ENCODE results near the gene MCM6.

The MCM6 gene

DNA sequence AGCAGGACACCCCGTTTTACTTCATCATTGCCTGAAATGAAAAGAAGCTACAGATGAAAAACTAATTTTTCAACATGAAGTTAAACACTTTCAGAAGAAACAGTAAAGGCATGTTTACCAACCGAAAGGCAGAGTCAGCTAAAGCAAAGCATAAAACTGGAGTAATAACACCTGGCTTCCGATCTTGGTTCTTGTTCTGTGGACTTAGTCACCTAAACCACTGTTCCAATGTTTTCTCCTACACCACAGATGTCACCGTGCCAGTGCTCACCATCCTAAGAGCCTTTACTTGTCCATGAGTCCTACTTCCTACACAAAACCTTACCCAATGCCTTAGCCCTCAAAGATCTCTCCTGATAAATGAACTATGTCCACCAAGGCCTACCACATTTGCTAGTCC is 13.5 kb downstream of the MCM6 start:
- no peak for DNase-seq

DNA sequence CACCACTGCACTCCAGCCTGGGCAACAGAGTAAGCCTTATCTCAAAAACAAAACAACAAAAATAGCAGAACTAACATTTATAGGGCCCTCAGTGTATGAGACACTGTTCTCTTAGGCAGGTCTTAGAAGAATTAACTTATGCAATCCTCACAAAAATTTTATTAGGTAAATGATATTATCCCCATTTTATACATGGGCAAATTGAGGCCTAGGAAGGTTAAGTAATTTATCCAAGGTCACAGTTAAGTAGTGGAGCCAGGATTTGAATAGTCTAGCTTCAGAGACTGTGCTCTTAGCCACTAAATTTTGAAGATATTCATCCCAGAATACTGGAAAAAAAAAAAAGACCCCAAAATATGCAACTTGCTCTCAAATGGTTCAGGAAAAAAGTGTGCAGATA is 22.8 kb downstream of the MCM6 start:
- no peak for DNase-seq

DNA sequence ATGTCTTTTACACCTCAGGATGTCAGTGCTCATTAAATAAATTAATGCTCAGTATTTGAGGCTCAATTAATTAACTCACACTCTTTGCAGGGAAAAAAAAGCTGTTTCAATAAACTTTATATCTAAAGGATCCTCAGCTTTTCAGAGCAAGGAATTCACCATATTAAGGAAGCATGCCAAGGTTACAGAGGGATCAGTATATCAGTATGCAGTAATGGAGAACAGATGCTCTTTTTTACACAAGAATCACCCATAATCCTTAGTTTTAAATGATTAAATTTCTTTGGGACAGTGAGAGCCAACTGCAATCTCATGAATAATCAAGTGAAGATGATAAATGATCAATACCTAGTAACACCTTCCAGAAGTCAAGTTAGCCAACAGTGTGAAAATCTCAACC is 24.4 kb downstream of the MCM6 start:
- no peak for DNase-seq

DNA sequence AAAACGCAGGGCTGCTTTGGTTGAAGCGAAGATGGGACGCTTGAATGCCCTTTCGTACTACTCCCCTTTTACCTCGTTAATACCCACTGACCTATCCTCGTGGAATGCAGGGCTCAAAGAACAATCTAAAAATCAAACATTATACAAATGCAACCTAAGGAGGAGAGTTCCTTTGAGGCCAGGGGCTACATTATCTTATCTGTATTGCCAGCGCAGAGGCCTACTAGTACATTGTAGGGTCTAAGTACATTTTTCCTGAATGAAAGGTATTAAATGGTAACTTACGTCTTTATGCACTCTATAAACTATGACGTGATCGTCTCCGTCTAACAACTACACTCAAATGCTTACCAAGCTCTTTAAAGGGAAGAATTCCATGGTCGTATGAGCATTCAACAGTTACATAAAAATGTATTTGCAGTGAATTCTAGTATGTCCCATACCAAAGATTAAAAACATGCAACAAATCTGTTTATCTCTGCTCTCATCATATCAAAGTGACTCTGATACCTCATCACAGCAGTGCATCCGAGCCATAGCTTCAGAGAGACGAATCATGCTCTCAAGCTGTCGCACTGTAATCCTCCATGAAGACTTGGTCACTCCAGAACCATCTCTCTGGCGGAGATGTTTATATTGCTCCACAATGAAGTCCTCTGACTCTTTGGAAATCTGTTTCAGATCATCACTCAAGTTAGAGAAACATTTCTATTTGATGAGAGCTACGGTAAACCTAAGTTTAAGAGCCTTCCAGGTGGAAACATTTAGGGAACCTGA is 25.2 kb downstream of the MCM6 start:
- no peak for DNase-seq

DNA sequence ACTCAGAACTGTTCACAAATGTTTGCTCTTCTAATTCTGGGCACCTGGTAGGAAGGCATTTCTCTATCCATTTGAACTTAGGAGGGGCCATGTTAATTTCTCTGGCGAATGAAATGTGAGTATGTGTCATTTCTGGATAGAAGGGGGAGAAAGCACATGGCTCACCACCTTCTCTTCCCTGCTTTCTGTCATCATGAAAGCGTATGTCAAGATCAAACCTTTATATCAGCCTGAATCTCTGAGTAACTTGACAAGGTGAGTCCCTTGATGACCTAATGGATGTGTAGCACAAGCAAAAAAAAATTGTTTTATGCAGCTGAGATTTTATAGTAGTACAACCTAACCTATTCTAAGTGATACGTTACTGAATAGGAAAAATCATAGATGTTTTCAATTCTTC is 27.2 kb downstream of the MCM6 start:
- DNase-seq, result no peak

DNA sequence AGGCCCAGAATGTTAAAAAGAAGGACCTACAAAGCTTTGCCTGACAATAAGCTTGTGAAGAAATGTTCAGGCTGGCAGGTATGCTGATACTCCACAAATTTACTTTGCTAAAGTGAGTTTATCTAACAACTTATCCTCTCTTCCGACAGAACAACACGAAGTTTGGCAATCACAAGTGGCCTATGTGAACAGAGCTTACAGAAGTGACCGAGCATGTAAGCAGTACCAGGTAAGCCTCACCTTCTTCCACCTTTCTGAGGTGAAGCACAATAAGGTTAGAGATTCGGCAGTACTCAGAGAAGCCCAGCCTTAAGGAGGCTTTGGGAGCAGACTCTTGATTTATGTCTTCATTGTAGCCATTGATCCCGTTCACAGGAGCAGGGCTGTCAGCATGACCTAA is 30.2 kb downstream of the MCM6 start:
- DNase-seq, result no peak

DNA sequence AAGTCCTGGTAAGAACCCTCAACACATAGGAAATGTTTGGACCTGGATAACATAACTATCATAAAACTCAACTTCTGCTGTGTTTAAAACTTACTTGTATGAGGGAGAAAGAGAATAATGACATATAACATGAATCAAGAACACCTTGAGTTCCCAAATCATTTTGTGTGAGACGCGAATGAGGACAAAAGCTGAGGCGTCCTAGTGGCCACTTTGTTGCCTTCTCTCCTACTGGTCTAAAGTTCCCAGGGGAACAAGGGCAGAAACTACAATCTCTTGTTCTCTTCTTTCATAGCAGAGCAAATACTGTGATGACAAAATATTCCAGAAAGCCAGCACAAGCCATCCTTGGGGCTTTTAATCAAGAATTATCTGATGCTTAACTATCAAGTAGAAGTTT is 31.0 kb downstream of the MCM6 start:
- no peak for DNase-seq

DNA sequence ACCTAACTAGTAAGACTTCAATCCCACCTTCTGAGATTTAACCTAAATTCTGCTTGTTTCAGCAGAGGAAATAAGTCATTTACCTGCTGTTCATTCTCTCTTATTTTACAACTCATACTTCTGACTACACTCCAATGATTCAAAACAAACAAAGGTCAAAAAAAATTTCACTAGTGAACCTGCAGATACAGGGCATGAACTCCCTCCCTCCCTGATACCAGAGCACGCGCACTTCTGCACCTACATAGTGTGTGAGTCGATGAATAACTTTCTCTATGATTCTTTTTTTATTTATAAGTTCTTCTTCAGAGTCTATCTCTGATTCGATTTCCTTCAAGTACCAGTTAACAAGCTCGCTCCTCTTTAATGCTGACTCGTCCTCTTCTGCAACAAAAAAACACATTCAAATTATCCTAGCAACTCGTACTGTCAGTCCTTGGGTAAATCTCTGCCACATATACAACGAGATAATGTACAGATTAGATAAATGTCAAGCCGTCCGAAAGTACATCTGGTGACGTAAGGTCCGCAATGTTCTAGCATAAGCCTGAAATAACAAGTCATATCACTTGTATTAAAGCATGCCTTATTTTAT is 31.8 kb downstream of the MCM6 start:
- no peak for DNase-seq

DNA sequence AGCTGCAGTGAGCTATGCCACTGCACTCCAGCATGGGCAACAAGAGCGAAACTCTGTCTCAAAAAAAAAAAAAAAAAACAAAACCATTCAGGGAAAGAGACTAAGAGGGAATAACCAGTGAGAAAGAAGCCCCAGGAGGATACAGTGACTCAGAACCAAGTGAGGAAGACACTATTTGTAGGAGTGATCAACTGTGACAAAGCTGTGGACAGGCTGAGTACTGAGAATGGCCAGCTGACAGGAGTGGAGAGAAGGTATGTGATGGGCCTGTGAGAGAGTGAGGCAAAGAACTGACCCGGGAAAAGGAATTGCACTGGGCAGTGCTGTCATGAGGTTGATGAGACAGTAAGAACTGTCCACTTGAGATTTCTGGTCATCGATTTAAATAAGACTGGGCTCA is 32.6 kb downstream of the MCM6 start:
- no peak for DNase-seq

DNA sequence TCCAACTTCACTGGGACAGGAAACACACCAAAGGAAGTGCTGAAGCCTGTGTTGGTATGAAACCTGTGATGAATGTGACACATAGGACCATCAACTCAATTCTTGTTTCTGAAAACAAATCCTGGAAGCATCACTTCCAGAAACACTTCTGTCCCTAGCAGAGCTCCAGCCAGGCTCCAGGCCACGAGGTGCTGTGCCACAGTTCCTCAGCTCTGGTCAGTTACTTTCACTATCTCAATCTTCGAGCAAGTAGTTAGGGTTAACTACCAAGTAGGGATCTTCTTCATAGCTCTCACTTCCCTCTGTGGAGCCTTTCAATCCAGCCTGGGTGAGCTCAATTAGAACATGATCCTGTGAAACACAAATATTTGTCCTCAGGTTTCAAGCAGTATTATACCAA is 35.6 kb downstream of the MCM6 start:
- no peak for DNase-seq

DNA sequence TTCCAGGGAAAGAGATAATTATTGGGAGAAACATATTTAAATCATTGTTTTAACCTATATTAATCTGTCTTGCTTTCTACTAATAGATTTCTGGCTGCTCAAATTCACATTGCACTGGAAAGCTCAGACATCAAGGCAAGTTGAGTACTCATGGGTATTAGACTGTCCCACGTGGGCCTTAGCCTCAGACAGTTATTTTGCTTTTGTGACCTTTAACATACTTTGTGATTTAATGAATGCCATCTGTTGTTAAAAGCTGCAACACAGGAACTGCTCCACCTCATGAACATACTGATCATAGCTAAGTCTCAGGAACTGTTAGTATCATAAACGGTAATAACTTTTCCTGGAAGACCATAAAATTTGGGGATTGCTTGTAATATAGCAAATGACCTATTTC is 36.5 kb downstream of the MCM6 start:
- DNase-seq, result peak; percentile 5

DNA sequence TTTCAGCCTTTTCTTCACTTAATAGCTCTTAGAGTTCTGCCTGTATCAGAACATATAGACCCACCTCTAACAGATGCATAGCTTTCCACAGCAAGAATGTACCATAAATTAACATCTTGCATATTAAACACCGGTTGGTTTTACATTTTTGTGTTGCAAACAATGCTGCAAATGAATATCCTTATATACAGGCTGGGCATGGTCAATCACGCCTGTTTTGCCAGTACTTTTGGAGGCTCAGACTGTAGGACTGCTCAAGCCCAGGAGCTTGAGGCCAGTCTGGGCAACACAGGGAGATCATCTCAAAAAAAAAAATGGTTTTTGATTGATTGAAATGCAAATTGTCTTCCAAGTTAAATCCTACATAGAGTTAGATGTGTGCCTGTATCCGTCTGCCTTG is 37.7 kb downstream of the MCM6 start:
- DNase-seq, result no peak

DNA sequence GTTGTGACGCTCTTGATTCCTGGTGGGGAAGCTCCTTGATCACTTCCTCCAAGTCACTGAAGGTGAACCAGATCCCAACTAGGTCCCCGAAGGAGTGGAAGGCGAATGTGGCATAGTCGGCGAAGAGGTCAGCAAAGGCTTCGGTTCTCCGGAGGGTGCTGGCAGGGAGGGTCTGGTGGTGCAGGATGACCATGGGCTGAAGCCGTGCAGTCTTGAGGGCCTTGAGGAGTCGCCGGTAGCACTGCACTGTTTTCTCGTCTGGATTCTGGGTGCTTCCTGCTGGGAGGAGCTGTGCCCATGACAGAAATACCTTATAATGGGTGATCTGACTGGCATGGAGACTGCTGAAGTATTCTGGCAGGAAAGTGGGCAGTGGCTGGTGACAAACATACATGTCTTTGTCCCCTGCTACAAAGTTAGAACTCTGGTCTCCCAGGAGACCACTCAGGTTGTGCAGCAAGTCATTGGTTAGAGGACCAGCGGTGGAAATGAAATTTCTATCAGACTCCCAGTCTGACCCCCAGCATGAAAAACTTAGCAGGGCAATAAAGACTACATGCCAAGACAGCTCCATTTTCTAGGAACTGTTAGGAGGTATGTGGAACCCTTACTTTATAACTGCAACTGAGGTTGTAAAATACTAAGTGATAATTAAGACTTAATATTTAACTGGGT is 39.5 kb downstream of the MCM6 start, which contains the start of gene LCT:
TSS of gene LCT (minus strand) at position 589 of the 675 bp plus-strand sequence. CDS start at position 574, 15 bp downstream.
- DNase-seq, result no peak

DNA sequence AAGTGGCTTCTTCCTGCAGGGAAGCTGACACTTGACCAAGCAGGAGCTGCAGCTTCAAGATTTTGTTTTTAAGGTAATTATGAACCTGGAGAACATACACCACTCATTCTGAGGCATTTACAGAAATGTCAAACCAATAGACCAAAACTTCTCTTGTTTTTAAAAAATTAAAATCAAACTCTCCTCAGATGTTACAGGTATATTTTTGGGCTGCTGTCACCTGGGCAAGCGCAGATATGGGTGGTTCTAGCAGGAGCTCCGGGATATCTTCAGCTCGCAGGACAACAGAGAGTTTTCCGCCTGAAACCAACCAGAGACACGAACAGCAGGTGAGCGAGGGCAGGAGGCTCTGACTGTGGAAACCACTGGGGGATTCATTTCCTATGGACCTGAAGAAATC is 43.4 kb downstream of the MCM6 start:
- DNase-seq, result no peak

DNA sequence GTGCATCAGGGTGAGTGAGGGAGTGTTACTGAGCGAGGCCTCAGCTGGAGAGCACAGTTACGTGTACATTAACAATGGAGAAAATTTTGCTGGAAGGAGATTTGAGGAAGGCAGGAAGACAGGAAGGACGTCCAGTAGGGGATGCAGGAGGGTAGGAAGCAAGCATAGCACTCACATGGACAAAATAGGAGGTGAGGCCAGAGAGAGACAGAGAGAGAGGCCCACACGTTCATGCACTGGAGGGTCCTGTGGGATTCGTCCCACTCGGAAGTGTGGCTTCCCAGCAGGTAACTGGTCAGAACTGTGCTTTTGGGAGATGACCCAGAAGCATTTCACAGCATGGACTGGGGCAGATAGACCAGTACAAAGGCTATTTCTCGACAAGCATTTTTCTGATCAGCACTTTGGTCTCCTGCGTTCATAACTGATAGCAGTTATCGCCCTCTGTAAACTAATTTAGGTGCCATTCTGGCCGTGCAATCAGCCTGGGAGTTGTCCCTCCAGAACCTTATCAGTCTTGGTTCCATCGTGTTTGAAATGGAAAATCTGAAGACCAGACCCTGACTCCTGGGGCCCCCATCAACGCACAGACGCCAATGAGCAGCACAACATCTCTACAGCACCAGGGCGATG is 44.9 kb downstream of the MCM6 start:
- DNase-seq, result no peak

DNA sequence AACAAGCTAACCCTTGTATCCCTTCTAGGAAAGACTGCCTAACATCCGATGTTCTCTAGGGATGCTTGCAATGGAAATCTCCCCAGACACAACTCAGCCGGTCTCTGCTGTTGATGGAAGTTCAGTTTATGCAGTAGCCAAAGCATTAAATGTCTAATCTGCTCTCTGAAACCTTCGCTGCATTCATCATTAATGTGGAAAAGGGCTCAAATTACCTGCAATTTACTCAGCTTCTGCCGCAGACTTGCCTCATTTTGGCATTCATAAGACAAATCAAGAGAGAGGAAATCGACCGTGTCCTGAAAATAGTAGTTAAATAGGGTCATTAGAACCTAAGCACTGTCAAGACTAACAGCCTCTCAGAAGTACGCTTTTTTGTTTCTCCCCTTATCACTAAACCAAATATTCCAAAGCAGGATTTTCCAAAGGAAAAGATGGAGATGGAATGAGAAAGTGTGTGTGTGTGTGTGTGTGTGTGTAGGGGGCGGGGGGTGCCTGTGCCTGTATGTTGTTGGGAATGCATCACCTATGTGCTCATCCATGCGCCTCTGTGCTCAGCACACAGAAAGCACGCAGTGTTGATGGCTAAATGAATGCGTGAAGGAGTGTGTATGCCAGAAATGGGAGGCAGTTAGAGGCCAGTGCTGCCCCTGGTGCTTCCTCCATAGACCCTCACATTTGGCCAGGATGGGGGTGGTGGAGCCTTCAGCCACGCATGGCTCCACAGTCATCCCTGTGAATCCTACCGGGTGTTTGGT is 46.7 kb downstream of the MCM6 start:
- DNase-seq, result peak; percentile 11

DNA sequence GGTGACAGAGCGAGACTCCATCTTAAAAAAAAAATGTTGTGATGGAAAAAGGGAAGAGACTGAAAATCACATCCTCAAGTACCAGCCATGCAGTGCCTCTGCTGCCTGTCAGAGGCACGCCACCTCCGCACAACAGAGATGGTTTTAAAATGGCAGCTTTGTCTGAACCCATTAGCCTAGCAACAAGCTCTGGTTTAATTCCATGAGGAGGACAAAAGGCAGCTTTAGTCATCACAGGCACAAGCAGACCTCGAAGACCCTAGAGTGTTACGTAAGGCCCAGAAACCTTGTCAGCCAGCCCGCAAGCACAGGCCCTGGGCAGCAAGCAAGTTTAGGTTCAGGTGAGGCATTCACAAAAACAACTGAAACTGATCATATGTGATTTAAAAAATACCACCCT is 49.7 kb downstream of the MCM6 start:
- DNase-seq, result no peak

DNA sequence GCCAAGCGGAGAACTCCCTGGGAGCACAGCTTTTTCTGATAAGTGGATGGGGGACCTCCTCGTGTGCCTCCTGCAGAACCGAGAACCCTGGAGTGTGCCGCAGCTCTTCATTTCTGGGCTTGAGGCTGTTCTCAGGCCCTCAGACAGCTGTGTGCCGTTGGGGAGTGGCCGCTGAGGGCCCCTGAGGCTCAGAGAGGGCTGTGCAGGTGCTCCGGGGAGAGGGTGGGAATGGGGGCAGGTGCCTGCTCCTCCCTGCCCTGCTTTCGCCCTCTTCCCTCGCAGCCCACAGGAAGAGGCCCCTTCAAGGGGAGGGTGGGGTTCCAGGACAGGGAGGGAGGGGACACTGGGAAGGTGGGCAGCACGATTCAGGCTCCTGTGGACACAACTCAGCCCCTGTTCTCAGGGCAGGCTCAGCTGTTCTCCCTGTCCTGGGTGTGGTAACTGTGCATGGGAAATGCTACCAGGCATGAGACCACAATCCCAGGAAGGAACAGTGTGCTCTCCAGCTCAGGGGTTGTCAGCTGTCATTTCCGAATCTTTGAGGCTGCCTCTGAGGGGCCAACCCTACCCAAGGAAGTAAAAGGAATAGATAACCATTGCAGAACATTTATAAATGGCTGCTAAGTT is 50.6 kb downstream of the MCM6 start:
- DNase-seq, result no peak

DNA sequence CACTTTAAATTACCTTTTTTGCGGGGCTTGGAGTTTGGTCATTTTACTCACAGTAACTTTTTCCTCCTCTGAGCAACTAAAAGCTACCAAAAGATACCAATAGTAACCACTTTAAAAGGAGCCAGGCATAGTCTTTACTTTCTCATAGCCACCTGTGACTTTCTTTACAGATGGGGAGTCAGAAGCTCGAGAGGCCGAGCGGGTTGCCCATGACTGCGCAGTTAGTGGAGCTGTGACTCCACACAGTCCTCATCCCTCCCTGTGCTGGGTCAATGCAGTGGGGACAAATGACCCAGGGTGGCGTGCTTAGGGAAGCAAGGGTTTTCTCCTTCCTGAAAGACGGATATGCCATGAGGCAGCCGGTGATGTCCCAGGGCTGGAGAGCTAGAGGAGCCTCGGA is 51.1 kb downstream of the MCM6 start:
- no peak for DNase-seq

DNA sequence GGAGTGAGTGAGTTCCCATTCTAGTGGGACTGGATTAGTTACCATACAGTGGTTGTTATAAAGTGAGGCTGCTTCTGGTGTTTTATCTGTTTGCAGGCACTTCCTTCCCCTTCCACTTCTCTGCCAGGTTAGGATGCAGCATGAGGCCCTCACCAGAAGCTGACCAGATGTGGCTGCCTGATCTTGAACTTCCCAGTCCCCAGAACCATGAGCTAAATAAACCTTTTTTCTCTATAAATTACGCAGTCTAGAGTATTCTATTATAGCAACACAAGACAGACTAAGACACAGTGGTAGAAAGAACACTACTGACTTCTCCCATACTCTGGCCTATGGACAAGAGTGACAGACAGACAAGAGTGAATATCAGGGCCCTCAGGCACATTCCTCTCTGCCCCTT is 53.4 kb downstream of the MCM6 start:
- no peak for DNase-seq

DNA sequence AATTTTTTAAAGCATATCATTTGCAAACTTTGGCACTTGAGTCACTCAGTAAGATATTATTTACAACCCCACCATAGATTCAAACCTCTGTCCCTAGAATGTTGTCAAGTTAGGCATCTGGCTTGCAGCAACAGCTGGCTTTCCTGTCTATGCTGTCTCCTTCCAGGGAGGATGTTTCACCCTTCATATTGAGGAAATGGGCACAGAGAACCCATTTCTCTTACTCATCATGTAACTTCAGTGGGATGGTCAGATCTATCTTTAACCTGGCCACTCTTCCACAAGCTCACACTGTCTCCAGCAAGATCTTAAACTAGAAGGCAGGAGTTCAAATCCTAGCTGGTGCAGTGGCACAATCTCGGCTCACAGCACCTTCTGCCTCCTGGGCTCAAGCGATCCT is 55.1 kb downstream of the MCM6 start:
- no peak for DNase-seq

DNA sequence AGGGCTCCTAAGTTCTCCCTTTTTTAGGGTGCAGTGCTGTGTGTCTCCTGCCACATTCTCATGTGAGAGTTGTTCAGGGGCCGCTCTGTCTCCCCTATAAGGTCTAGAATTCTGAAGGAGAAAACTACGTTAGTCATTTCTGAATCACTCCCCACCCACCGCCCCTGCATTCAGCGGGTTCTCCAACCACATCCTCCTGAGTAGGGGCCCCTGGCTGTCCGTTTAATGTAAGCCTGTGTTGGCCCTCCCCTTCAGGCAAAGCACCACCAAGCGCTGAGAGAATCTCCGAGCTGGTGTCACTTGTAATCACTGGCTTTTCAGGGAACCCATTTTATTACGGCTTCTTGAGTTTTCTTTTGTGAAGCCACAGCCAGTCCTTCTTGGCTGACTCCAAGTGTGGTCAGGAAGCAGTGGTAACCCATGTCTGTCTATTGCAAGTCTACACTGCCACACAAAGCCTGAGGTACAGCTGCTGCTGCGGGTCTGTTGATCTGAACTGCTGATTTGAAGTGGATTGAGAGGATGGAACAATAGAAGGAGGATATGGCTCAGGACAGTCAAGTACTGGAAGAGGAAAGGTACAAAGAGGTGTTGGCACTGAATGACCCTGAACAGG is 56.1 kb downstream of the MCM6 start:
- no peak for DNase-seq
